NCI-H1436 (cell line): ENCODE data around the gene YKT6.
A peak's percentile ranks its signal among the peaks of the same experiment; 100 is the strongest.
"Not testable (repeated sequence)": the region's sequence is repeated elsewhere in the genome, so short reads cannot be mapped to it uniquely, and the experiment has no call there.

ENCODE experiments used
- DNase-seq: peaks from one replicate; lab custom pipeline; 2025; lab: John Stamatoyannopoulos, UW

The YKT6 gene

GRCh38 chr7:44172352-44172751 is 28.4 kb upstream of the YKT6 start:
- DNase-seq = no peak

GRCh38 chr7:44172803-44173424 is 27.9 kb upstream of the YKT6 start:
- peak; percentile 20 for DNase-seq

- DNase-seq = no peak
Measured at GRCh38 chr7:44173911-44174693, 26.7 kb upstream of the YKT6 start.

GRCh38 chr7:44174694-44174948 is 26.2 kb upstream of the YKT6 start:
- DNase-seq = not testable (repeated sequence)

GRCh38 chr7:44175730-44176129 is 25.0 kb upstream of the YKT6 start:
- DNase-seq = no peak

GRCh38 chr7:44176486-44176885 is 24.3 kb upstream of the YKT6 start:
- no peak for DNase-seq

- DNase-seq = no peak
Measured at GRCh38 chr7:44177570-44178131, 23.1 kb upstream of the YKT6 start.

GRCh38 chr7:44180631-44181030 is 20.1 kb upstream of the YKT6 start:
- DNase-seq = no peak

- no peak for DNase-seq
Measured at GRCh38 chr7:44182827-44183226, 18.0 kb upstream of the YKT6 start.

GRCh38 chr7:44183386-44183785 is 17.4 kb upstream of the YKT6 start:
- DNase-seq = no peak

GRCh38 chr7:44184206-44184872 is 16.4 kb upstream of the YKT6 start:
- DNase-seq = no peak

- DNase-seq = no peak
Measured at GRCh38 chr7:44184873-44185446, 15.8 kb upstream of the YKT6 start.

GRCh38 chr7:44185729-44186128 is 15.0 kb upstream of the YKT6 start:
- no peak for DNase-seq

- no peak for DNase-seq
Measured at GRCh38 chr7:44186736-44187135, 14.0 kb upstream of the YKT6 start.

- DNase-seq = no peak
Measured at GRCh38 chr7:44187636-44188416, 13.0 kb upstream of the YKT6 start.

GRCh38 chr7:44188480-44189225 is 12.1 kb upstream of the YKT6 start:
- no peak for DNase-seq

GRCh38 chr7:44189286-44189992 is 11.3 kb upstream of the YKT6 start, which contains the start of gene GCK:
Gene GCK, minus strand, starts transcription at chr7:44189439. Its CDS starts 486 bp downstream, at chr7:44188953.
- DNase-seq = no peak

GRCh38 chr7:44189993-44190872 is 10.5 kb upstream of the YKT6 start:
- DNase-seq = no peak

- no peak for DNase-seq
Measured at GRCh38 chr7:44191171-44191570, 9.6 kb upstream of the YKT6 start.
